Lower leg skin (tissue), 4 donors: Measurements from ENCODE around the gene PAPOLB. TPM values are rescaled to one million over a fixed set of nuclear protein-coding genes. Genes with fewer than 3 reads are reported as not detected.
"Not testable (repeated sequence)": the region's sequence is repeated elsewhere in the genome, so short reads cannot be mapped to it uniquely, and the experiment has no call there.

Experiments
- DNase-seq, 2 donors: peaks; one replicate each; pipeline ENCODE4 v3.0.0-alpha.2; 2019; ENCODE audit warnings: low spot score in 2 of 2
- H3K4me3 ChIP-seq: fragments of 200-600 bp; sonication (generic); 2 replicates; pipeline ENCODE4 v1.5.1; 2017; ENCODE audit warnings: mild to moderate bottlenecking, low read depth; ENCODE audit not compliant: poor library complexity, severe bottlenecking
- CTCF ChIP-seq, 3 donors: fragments of 450-650 bp; IDR thresholded peaks; one replicate each; pipeline ENCODE4 v1.5.1; 2016; ENCODE audit warnings: antibody characterized with exemption in 3 of 3, mild to moderate bottlenecking in 3 of 3, moderate library complexity in 2 of 3
- POLR2A ChIP-seq, 2 donors: fragments of 450-650 bp; IDR thresholded peaks; one replicate each; pipeline ENCODE4 v1.6.1; 2016 to 2017; ENCODE audit warnings: antibody characterized with exemption in 2 of 2, mild to moderate bottlenecking in 1 of 2, moderate library complexity in 1 of 2
- WGBS, 2 donors: methylation state at CpG; one replicate each; pipeline ENCODE4 v1.1.5; 2018; 5-methylcytosine and 5-hydroxymethylcytosine counted together
- intact Hi-C: fragments of 100-400 bp; cut with DNase I; formaldehyde crosslinking; loops from one replicate; pipeline ENCODE4 v1.15.0; 2023; ENCODE audit warnings: low total_unique reads
- total RNA-seq, 4 donors: library from RNA; depleted of rRNA; stranded (reverse); fragments of >200 nt; gene quantifications; one replicate each; pipeline ENCODE4 v1.1.0, GENCODE V29; 2016

PAPOLB gene
- total RNA-seq, 4 donors from 2014 or later, result 0.08 TPM; not detected in 3

GRCh38 chr7:4894482-4894881 is 32.7 kb upstream of the PAPOLB start:
- no peak for DNase-seq
- intact Hi-C loops, result no loop called here
- no peak for TF ChIP-seq POLR2A (IDR thresholded peaks at IDR 0.05)
- TF ChIP-seq CTCF (IDR thresholded peaks at IDR 0.05), result no peak
- H3K4me3 ChIP-seq, result no peak overlapping the region
- WGBS, 2 donors, result 84 to 92% methylated on average over 9 of the region's 9 CpGs

GRCh38 chr7:4893929-4894475 is 32.2 kb upstream of the PAPOLB start:
- DNase-seq, result no peak
- TF ChIP-seq CTCF (IDR thresholded peaks at IDR 0.05), result no peak
- TF ChIP-seq POLR2A (IDR thresholded peaks at IDR 0.05), result no peak
- WGBS, 2 donors, result 89 to 90% methylated on average over 8 of the region's 8 CpGs
- intact Hi-C loops, result no loop called here
- H3K4me3 ChIP-seq, result no peak overlapping the region

- intact Hi-C loops, H3K4me3 ChIP-seq, DNase-seq: not testable (repeated sequence)
- WGBS, 2 donors, result 68 to 72% methylated on average over 4 of the region's 4 CpGs
These were observed 31.4 kb upstream of the PAPOLB start for GRCh38 chr7:4893188-4893587.

GRCh38 chr7:4891522-4891921 is 29.7 kb upstream of the PAPOLB start:
- DNase-seq, H3K4me3 ChIP-seq, intact Hi-C loops: not testable (repeated sequence)
- WGBS, 2 donors, result 47 to 87% methylated on average over 2 of the region's 2 CpGs

GRCh38 chr7:4889682-4890081 is 27.9 kb upstream of the PAPOLB start:
- 54 to 68% methylated on average over 1 of the region's 1 CpG for WGBS, 2 donors
- H3K4me3 ChIP-seq, result no peak overlapping the region
- intact Hi-C loops, result loop anchor here (10.0 kb wide), 1 partner anchor 85 kb away; no protein-coding TSS in a partner anchor
- DNase-seq, result no peak
- TF ChIP-seq CTCF (IDR thresholded peaks at IDR 0.05), result no peak
- no peak for TF ChIP-seq POLR2A (IDR thresholded peaks at IDR 0.05)

- intact Hi-C loops, result loop anchor here (10.0 kb wide), 1 partner anchor 83 kb away; no protein-coding TSS in a partner anchor
- WGBS, 2 donors, result 65 to 75% methylated on average over 3 of the region's 3 CpGs
These were observed 26.3 kb upstream of the PAPOLB start for GRCh38 chr7:4888161-4888560.

More at GRCh38 chr7:4888161-4888560, 26.3 kb upstream of the PAPOLB start:
- H3K4me3 ChIP-seq, result no peak overlapping the region
- no peak for DNase-seq
- TF ChIP-seq CTCF (IDR thresholded peaks at IDR 0.05) (no peak), POLR2A (IDR thresholded peaks at IDR 0.05) (no peak)
